Transverse colon (tissue), 4 donors: Measurements from ENCODE around the gene CD320. TPM values are rescaled to one million over a fixed set of nuclear protein-coding genes. Genes with fewer than 3 reads are reported as not detected.

Experiments
- DNase-seq: peaks from one replicate; pipeline ENCODE4 v3.0.0-alpha.2; 2019
- H3K27ac ChIP-seq, 4 donors: fragments of 200-600 bp; sonication (generic); 2 replicates each; pipeline ENCODE4 v1.5.1; 2016 to 2018; ENCODE audit warnings: inconsistent platforms in 4 of 4
- H3K27me3 ChIP-seq: fragments of 200-600 bp; sonication (generic); 2 replicates; pipeline ENCODE4 v1.5.1; 2017; ENCODE audit warnings: inconsistent platforms
- H3K36me3 ChIP-seq, 4 donors: fragments of 200-600 bp; sonication (generic); 2 replicates each; pipeline ENCODE4 v1.5.1; 2017 to 2019; ENCODE audit warnings: inconsistent platforms in 4 of 4
- H3K4me1 ChIP-seq, 4 donors: fragments of 200-600 bp; sonication (generic); 2 replicates each; pipeline ENCODE4 v1.5.1; 2017 to 2020; ENCODE audit warnings: inconsistent platforms in 4 of 4
- H3K4me3 ChIP-seq, 4 donors: fragments of 200-600 bp; sonication (generic); 1 replicate in 1 of 4; 2 replicates in 3 of 4; pipeline versions ENCODE4 v1.5.1 to v1.6.1; 2017 to 2019; ENCODE audit warnings: inconsistent platforms in 4 of 4
- H3K9me3 ChIP-seq, 2 donors: fragments of 200-600 bp; sonication (generic); 2 replicates each; pipeline ENCODE4 v1.5.1; 2017 to 2019; ENCODE audit warnings: inconsistent platforms in 2 of 2
- CTCF ChIP-seq, 5 experiments: fragments of 200-600 bp in 3 of 5; fragments of 450-650 bp in 2 of 5; sonication (generic) in 3 of 5; IDR thresholded peaks; 1 replicate in 2 of 5; 2 replicates in 3 of 5; pipeline ENCODE4 v1.5.1; 2016 to 2017; ENCODE audit warnings: antibody characterized with exemption in 5 of 5, inconsistent platforms in 3 of 5, mild to moderate bottlenecking in 2 of 5, moderate library complexity in 1 of 5
- EP300 ChIP-seq: sonication (generic); formaldehyde crosslinking; IDR thresholded peaks from one replicate; pipeline ENCODE4 v1.6.1; 2017; ENCODE audit warnings: antibody characterized with exemption, low read depth
- POLR2A ChIP-seq: fragments of 450-650 bp; IDR thresholded peaks from one replicate; pipeline ENCODE4 v1.6.1; 2016; ENCODE audit warnings: antibody characterized with exemption, mild to moderate bottlenecking, moderate library complexity
- POLR2AphosphoS5 ChIP-seq, 3 donors: sonication (generic); formaldehyde crosslinking; IDR thresholded peaks; one replicate each; pipeline ENCODE4 v1.6.1; 2016; ENCODE audit warnings: antibody characterized with exemption in 3 of 3
- WGBS, 2 donors: methylation state at CpG; one replicate each; pipeline ENCODE4 v1.1.5; 2018; ENCODE audit warnings: low coverage in 1 of 2; 5-methylcytosine and 5-hydroxymethylcytosine counted together
- in situ Hi-C, 4 donors: fragments of 200-750 bp; cut with MboI; loops; one replicate each; pipeline versions ENCODE4 v1.15.0 to v1.15.1; 2017; ENCODE audit warnings: low sequenced_read_pairs in 3 of 4, low pct_ligation_motif_present in 1 of 4, low pct_unique_long_range_greater_than_20kb in 1 of 4
- intact Hi-C: fragments of 100-400 bp; cut with DNase I; formaldehyde crosslinking; loops from one replicate; pipeline ENCODE4 v1.15.1; 2023; ENCODE audit warnings: low total_unique reads
- total RNA-seq, 4 donors: library from RNA; depleted of rRNA; stranded (reverse); fragments of >200 nt; gene quantifications; one replicate each; pipeline ENCODE4 v1.1.0, GENCODE V29; 2016

CD320 gene
- total RNA-seq, 4 donors from 2014 or later = 9.4 to 73.2 (median 41.0) TPM

DNA sequence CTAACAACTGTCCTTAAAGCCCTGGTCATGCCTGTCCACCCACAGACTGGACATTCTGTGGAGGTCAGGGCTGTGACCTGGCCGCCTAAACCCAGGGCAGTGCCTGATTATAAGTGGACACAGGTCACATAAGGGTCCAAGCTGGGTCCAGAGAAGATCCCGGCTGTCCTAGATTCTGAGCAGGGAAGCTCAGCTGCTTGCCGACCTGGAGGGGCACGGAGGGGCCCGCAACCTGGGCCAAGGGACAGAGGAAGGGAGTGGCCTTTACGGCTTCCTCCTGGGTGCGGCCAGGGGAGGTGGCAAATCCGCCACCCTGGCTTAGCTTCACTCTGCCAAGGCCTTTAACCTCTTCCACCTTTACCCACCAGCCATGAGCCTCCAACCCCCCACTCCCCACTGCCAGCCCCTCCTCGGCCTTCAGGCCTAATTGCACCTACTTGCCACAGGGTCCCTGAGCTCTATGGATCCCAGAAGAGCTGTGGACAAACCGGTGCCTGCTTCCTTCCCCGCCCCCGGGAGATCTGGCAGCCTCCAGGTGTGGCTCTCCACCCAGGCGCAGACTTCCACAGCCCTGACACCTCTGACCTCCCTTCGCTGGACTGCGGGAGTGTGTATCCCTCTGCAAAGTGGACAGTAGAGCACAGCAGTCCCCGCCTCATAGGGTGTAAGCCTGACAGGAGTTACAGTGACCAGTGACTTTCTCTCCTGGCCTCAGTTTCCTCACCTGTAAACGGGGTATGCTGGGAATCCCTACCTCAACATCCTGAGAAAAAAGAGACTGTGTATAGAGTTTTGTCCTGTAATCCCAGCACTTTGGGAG lies 1.7 kb downstream of the CD320 start:
- 58% methylated on average over 17 of the region's 17 CpGs; no CpG with 5 or more reads in 1 of the 2 donors for WGBS, 2 donors
- in situ Hi-C loops = no loop called here

GRCh38 chr19:8305798-8306197 lies 2.4 kb downstream of the CD320 start:
- no peak for TF ChIP-seq EP300
- TF ChIP-seq CTCF (IDR thresholded peaks at IDR 0.05) = no peak
- no peak for TF ChIP-seq POLR2A
- no peak for TF ChIP-seq POLR2AphosphoS5 (IDR thresholded peaks at IDR 0.05)
- H3K36me3 ChIP-seq = peaks cover 0 to 7% (median under 1%) of the 10 kb centered on the region in 4 donors
- H3K4me1 ChIP-seq = peaks cover 17 to 34% (median 29%) of the 10 kb centered on the region in 4 donors
- DNase-seq = peak; percentile 8
- H3K4me3 ChIP-seq = peak overlapping the region in 1 of 4 donors; percentile 59
- in situ Hi-C loops = no loop called here
- H3K27ac ChIP-seq = peak overlapping the region; percentile 73 to 84 (median 83)
- WGBS, 2 donors = 87% methylated on average over 4 of the region's 4 CpGs; no CpG with 5 or more reads in 1 of the 2 donors
- intact Hi-C loops = no loop called here
- no peaks in the 10 kb centered on the region for H3K9me3 ChIP-seq
- H3K27me3 ChIP-seq = no peaks in the 10 kb centered on the region

More for the DNA sequence above, 1.7 kb downstream of the CD320 start:
- H3K27me3 ChIP-seq = no peaks in the 10 kb centered on the region
- peak; percentile 59 for DNase-seq
- no peaks in the 10 kb centered on the region for H3K9me3 ChIP-seq
- peaks cover 0 to 12% (median 2%) of the 10 kb centered on the region in 4 donors for H3K36me3 ChIP-seq
- intact Hi-C loops = no loop called here
- H3K4me1 ChIP-seq = peaks cover 17 to 36% (median 29%) of the 10 kb centered on the region in 4 donors
- H3K27ac ChIP-seq = peak overlapping the region; percentile 73 to 84 (median 83)
- TF ChIP-seq CTCF (IDR thresholded peaks at IDR 0.05) (no peak), POLR2A (no peak), EP300 (no peak), POLR2AphosphoS5 (IDR thresholded peaks at IDR 0.05) (no peak)
- H3K4me3 ChIP-seq = peak overlapping the region in 3 of 4 donors; percentile 8 to 59 (median 33)

DNA sequence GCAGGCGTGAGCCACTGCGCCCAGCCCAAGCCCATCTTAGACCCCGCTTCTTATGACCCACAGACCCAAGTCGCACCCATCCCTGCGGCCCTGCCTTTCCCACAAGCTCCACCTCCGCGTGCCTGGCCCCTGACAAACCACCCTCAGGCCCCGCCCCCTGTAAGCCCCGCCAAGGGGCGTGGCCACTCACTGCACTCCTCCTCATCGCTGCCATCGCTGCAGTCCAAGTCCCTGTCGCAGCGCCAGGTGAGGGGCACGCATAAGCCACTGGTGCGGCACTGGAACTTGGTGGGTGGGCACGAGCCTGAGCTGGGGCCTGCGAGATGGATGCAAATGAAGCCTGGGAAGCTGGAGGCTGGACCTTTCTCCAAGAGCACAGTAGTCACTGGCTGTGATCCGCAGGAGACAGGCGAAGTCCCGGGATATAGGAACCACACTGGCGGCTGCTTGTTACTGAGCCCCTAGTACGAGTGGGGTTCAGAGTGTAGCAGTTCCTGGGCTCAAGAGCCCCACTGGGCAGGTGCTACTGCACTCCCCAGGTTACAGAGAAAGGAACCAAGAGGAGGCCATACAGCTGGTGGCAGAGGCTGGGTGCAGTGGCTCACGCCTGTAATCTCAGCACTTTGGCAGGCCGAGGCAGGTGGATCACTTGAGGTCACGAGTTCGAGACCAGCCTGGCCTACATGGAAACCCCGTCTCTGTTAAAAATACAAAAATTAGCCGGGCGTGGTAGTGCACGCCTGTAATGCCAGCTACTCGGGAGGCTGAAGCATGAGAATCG lies 3.1 kb downstream of the CD320 start:
- no peak overlapping the region for H3K4me3 ChIP-seq
- no peaks in the 10 kb centered on the region for H3K9me3 ChIP-seq
- peak overlapping the region in 2 of 4 donors; percentile 83 for H3K27ac ChIP-seq
- no peaks in the 10 kb centered on the region for H3K27me3 ChIP-seq
- in situ Hi-C loops (no loop called here), intact Hi-C loops (no loop called here)
- peaks cover 17 to 34% (median 29%) of the 10 kb centered on the region in 4 donors for H3K4me1 ChIP-seq
- peak; percentile 19 for DNase-seq
- WGBS, 2 donors = 80 to 83% methylated on average over 7 to 33 of the region's 33 CpGs
- peaks cover 0 to 5% (median 0%) of the 10 kb centered on the region in 4 donors for H3K36me3 ChIP-seq
- TF ChIP-seq POLR2A (no peak), POLR2AphosphoS5 (IDR thresholded peaks at IDR 0.05) (no peak), CTCF (IDR thresholded peaks at IDR 0.05) (no peak), EP300 (no peak)

DNA sequence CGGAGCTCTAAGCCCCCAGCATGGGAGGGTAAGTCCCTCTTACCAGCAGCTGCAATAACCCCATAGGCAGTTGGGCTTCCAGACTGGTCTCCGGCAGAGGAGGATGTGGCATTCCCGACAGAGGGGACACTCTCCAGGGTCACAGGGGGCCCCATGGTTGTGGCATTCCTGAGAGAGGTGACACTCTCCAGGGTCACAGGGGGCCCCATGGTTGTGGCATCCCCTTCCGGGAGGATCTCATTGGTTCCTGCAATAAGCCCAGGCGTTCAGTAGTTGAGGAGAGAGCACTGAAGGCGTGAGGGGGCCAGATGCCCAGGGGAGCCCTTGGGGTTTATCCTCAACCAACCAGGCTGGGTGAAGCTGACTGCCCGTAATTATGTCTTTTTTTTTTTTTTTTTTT lies 5.4 kb downstream of the CD320 start:
- intact Hi-C loops = no loop called here
- Histone ChIP-seq H3K4me1 (peaks cover 8 to 20% (median 18%) of the 10 kb centered on the region in 4 donors), H3K9me3 (no peaks in the 10 kb centered on the region), H3K27me3 (no peaks in the 10 kb centered on the region), H3K36me3 (peaks cover 0 to 5% (median 0%) of the 10 kb centered on the region in 4 donors), H3K27ac (no peak overlapping the region), H3K4me3 (no peak overlapping the region)
- WGBS, 2 donors = 79 to 81% methylated on average over 5 to 6 of the region's 7 CpGs
- in situ Hi-C loops = no loop called here
- DNase-seq = no peak
- no peak for TF ChIP-seq POLR2AphosphoS5 (IDR thresholded peaks at IDR 0.05)
- TF ChIP-seq EP300 = no peak
- TF ChIP-seq POLR2A = no peak
- TF ChIP-seq CTCF (IDR thresholded peaks at IDR 0.05) = no peak
